IMR-90 (cell line): ENCODE measurements around the gene ITSN1. TPM values are rescaled to one million over a fixed set of nuclear protein-coding genes. Genes with fewer than 3 reads are reported as not detected.

Experiments
- ATAC-seq: fragments of 200-7000 bp; cut with Tn5 transposase; 2 replicates; pipeline ENCODE4 v1.9.1; 2020; ENCODE audit warnings: low read depth, mild to moderate bottlenecking, moderate library complexity
- BruUV-seq: library from RNA; stranded (reverse); fragments of 400-500 nt; replicated peaks from 2 replicates; lab custom pipeline; 2021; lab: Mats Ljungman, UMichigan
- CTCF ChIA-PET: fragments of 300-600 bp; formaldehyde crosslinking; extraction: SDS; loops from one replicate; lab custom pipeline; 2021; ENCODE audit warnings: antibody characterized with exemption; lab: Yijun Ruan, JAX
- POLR2A ChIA-PET: fragments of 300-600 bp; sonication (Branson Sonifier 250); formaldehyde crosslinking; loops from one replicate; lab custom pipeline; 2022; ENCODE audit warnings: antibody characterized with exemption; ENCODE audit not compliant: unreplicated experiment; lab: Charles Lee
- DNase-seq: peaks from one replicate; pipeline ENCODE4 v3.0.0; 2013
- H2AFZ ChIP-seq: replicated peaks from 2 replicates; pipeline ENCODE3; 2013; ENCODE audit warnings: low read length, mild to moderate bottlenecking; ENCODE audit not compliant: poor library complexity
- H2AK5ac ChIP-seq: 2 replicates; pipeline ENCODE4 v1.6.1; 2013; ENCODE audit warnings: low read depth, low read length, inconsistent platforms
- H2AK9ac ChIP-seq: replicated peaks from 2 replicates; pipeline ENCODE3; 2013; ENCODE audit warnings: mild to moderate bottlenecking, low read depth, low read length, moderate library complexity; ENCODE audit not compliant: poor library complexity
- H2BK120ac ChIP-seq: 2 replicates; pipeline ENCODE4 v1.6.1; 2013; ENCODE audit warnings: low read depth, low read length, inconsistent platforms
- H2BK15ac ChIP-seq: 3 replicates; pipeline ENCODE4 v1.6.1; 2013; ENCODE audit warnings: low read depth, low read length, inconsistent platforms
- H2BK20ac ChIP-seq: 2 replicates; pipeline ENCODE4 v1.6.1; 2013; ENCODE audit warnings: low read depth, mild to moderate bottlenecking, inconsistent platforms, low read length, moderate library complexity
- H2BK5ac ChIP-seq: 2 replicates; pipeline ENCODE4 v1.6.1; 2013; ENCODE audit warnings: mild to moderate bottlenecking, low read depth, low read length, inconsistent platforms; ENCODE audit not compliant: poor library complexity, severe bottlenecking
- H3K14ac ChIP-seq: replicated peaks from 2 replicates; pipeline ENCODE4 v1.6.1; 2013; ENCODE audit warnings: low read depth, low read length, inconsistent platforms
- H3K18ac ChIP-seq: 2 replicates; pipeline ENCODE4 v1.6.1; 2013; ENCODE audit warnings: low read depth, low read length, control low read depth
- H3K23ac ChIP-seq: 2 replicates; pipeline ENCODE4 v1.6.1; 2013; ENCODE audit warnings: low read depth, low read length, inconsistent platforms
- H3K27ac ChIP-seq: 2 replicates; pipeline ENCODE4 v1.5.1; 2013; ENCODE audit warnings: mild to moderate bottlenecking, control low read depth, low read length; ENCODE audit not compliant: insufficient read depth
- H3K27me3 ChIP-seq: 2 replicates; pipeline ENCODE4 v1.6.1; 2013; ENCODE audit warnings: low read length; ENCODE audit not compliant: control insufficient read depth, insufficient read depth
- H3K36me3 ChIP-seq: 2 replicates; pipeline ENCODE4 v1.6.1; 2013; ENCODE audit warnings: low read length, mixed read lengths; ENCODE audit not compliant: control insufficient read depth, insufficient read depth
- H3K4ac ChIP-seq: 2 replicates; pipeline ENCODE4 v1.6.1; 2013; ENCODE audit warnings: low read depth, low read length, inconsistent platforms
- H3K4me1 ChIP-seq: 2 replicates; pipeline ENCODE4 v1.6.1; 2013; ENCODE audit warnings: low read length, mixed read lengths; ENCODE audit not compliant: control insufficient read depth, insufficient read depth
- H3K4me2 ChIP-seq: 2 replicates; pipeline ENCODE4 v1.6.1; 2013; ENCODE audit warnings: low read depth, mild to moderate bottlenecking, control low read depth, low read length, moderate library complexity
- H3K4me3 ChIP-seq: 2 replicates; pipeline ENCODE4 v1.5.1; 2013; ENCODE audit warnings: low read depth, mild to moderate bottlenecking, control low read depth, low read length, moderate library complexity; ENCODE audit not compliant: insufficient read depth
- H3K56ac ChIP-seq: 2 replicates; pipeline ENCODE4 v1.6.1; 2013; ENCODE audit warnings: low read length, inconsistent platforms; ENCODE audit not compliant: insufficient read depth; ENCODE audit errors: extremely low read depth
- H3K79me1 ChIP-seq, 2 experiments: 2 replicates each; pipeline ENCODE4 v1.6.1; 2013; ENCODE audit warnings: low read length in 2 of 2, inconsistent platforms in 1 of 2, low read depth in 1 of 2
- H3K9ac ChIP-seq: 2 replicates; pipeline ENCODE4 v1.6.1; 2013; ENCODE audit warnings: low read depth, low read length, control low read depth
- H3K9me1 ChIP-seq: 2 replicates; pipeline ENCODE4 v1.6.1; 2013; ENCODE audit warnings: low read length, inconsistent platforms; ENCODE audit not compliant: insufficient read depth
- H3K9me3 ChIP-seq: 2 replicates; pipeline ENCODE4 v1.6.1; 2013; ENCODE audit warnings: low read length; ENCODE audit not compliant: control insufficient read depth, insufficient read depth
- H4K20me1 ChIP-seq: 2 replicates; pipeline ENCODE4 v1.6.1; 2013; ENCODE audit warnings: low read length, inconsistent platforms; ENCODE audit not compliant: insufficient read depth
- H4K5ac ChIP-seq: 2 replicates; pipeline ENCODE4 v1.6.1; 2013; ENCODE audit warnings: mild to moderate bottlenecking, low read depth, low read length, control low read depth
- H4K8ac ChIP-seq, 2 experiments: 2 replicates each; pipeline ENCODE4 v1.6.1; 2013; ENCODE audit warnings: low read depth in 2 of 2, low read length in 2 of 2, control low read depth in 1 of 2, inconsistent platforms in 1 of 2
- H4K91ac ChIP-seq: 2 replicates; pipeline ENCODE4 v1.6.1; 2013; ENCODE audit warnings: low read depth, low read length, inconsistent platforms; ENCODE audit not compliant: insufficient read depth
- CEBPB ChIP-seq: IDR thresholded peaks from 2 replicates; pipeline ENCODE4 v1.6.1; 2012; ENCODE audit warnings: low read depth, low read length, improper control_type of control experiment
- CTCF ChIP-seq: conservative IDR thresholded peaks from 2 replicates; pipeline ENCODE4 v1.5.1; 2012; ENCODE audit warnings: mild to moderate bottlenecking, low read depth, low read length, improper control_type of control experiment
- WGBS, 2 experiments: methylation state at CpG; one replicate each; pipeline versions ENCODE4 v1.1.5 to v1.1.7; 2013; ENCODE audit warnings: missing lambda C conversion rate in 2 of 2; ENCODE audit not compliant: insufficient read length in 1 of 2; ENCODE audit errors: extremely low coverage in 2 of 2; 5-methylcytosine and 5-hydroxymethylcytosine counted together
- dilution Hi-C: fragments of 300-500 bp; cut with HindIII; formaldehyde crosslinking; loops from one replicate; pipeline ENCODE4 v1.14.3; 2018; ENCODE audit warnings: low sequenced_read_pairs; ENCODE audit not compliant: unreplicated experiment
- in situ Hi-C: fragments of 300-500 bp; cut with MboI; formaldehyde crosslinking; loops from 3 replicates; pipeline ENCODE4 v1.14.3; 2019; ENCODE audit warnings: low sequenced_read_pairs, inconsistent platforms, mixed read lengths
- intact Hi-C: fragments of 100-400 bp; cut with micrococcal nuclease; formaldehyde crosslinking; loops from 2 replicates; pipeline ENCODE4 v1.10.0; 2022
- polyA plus RNA-seq, 3 experiments: library from polyadenylated mRNA; depleted of rRNA; stranded (reverse); fragments of >200 nt; gene quantifications; 2 replicates each; pipeline ENCODE4 v1.2.3, GENCODE V29; 2012; ENCODE audit warnings: low replicate concordance in 1 of 3
- total RNA-seq: library from RNA; depleted of rRNA; stranded (reverse); fragments of >200 nt; gene quantifications from 2 replicates; pipeline ENCODE4 v1.2.3, GENCODE V29; 2012

ITSN1 gene
- total and polyA plus RNA-seq, 2 of the 4 experiments (the other 2 are of a cell fraction), result 45.4 to 62.0 TPM

GRCh38 chr21:33734291-33734690, 92.0 kb downstream of the ITSN1 start:
- ChIA-PET CTCF (interaction anchor here (0.7 to 1.5 kb wide), 3 partner anchors 11 to 28 kb away, joined by 3 to 5 read pairs (median 5); no protein-coding TSS in a partner anchor), POLR2A (no interaction called here)
- H3K27ac ChIP-seq, result no peak overlapping the region
- no peak overlapping the region for H4K91ac ChIP-seq
- no peaks in the 10 kb centered on the region for H3K27me3 ChIP-seq
- no peak overlapping the region for H4K5ac ChIP-seq
- H4K20me1 ChIP-seq, result no peaks in the 10 kb centered on the region
- intact Hi-C loops (no loop called here), dilution Hi-C loops (no loop called here), in situ Hi-C loops (no loop called here)
- H3K56ac ChIP-seq, result no peak overlapping the region
- no peak overlapping the region for H3K14ac ChIP-seq
- H3K9me3 ChIP-seq, result no peaks in the 10 kb centered on the region
- BruUV-seq, result no TSS peak
- H3K23ac ChIP-seq, result peak overlapping the region; percentile 51; the same call in 1 of the 2 replicates
- no peak overlapping the region for H2BK5ac ChIP-seq
- no peak overlapping the region for H3K18ac ChIP-seq
- peaks cover 9% of the 10 kb centered on the region for H3K36me3 ChIP-seq
- no peak overlapping the region for H2AK5ac ChIP-seq
- peak overlapping the region; percentile 46; the same call in 1 of the 2 replicates for H3K4me2 ChIP-seq
- H2AK9ac ChIP-seq, result no peak overlapping the region
- H4K8ac ChIP-seq, result no peak overlapping the region
- no peak overlapping the region for H3K9ac ChIP-seq
- no peak overlapping the region for H3K4me3 ChIP-seq
- H3K4me1 ChIP-seq, result peaks cover 4% of the 10 kb centered on the region; the same call in 1 of the 2 replicates
- H2AFZ ChIP-seq, result no peak overlapping the region
- peaks cover 4% of the 10 kb centered on the region; the same call in 1 of the 2 replicates for H3K9me1 ChIP-seq
- H2BK20ac ChIP-seq, result no peak overlapping the region
- no peak overlapping the region for H3K4ac ChIP-seq
- no peak overlapping the region for H2BK120ac ChIP-seq
- no CpG with 5 or more reads among the region's 3 CpGs for WGBS, 2 experiments
- peak; percentile 66; the same call in 1 of the 2 replicates for ATAC-seq
- H2BK15ac ChIP-seq, result no peak overlapping the region
- TF ChIP-seq CTCF, result no peak
- 0 out of 2 replicates have a peak, but pooled peaks have one; percentile 43 for TF ChIP-seq CEBPB
- peak; percentile 58 for DNase-seq
- peaks cover 6 to 12% of the 10 kb centered on the region in 2 experiments; a peak in 3 of 4 replicates for H3K79me1 ChIP-seq
